HG03280 (cell line): Measurements from ENCODE around the gene TTLL3.
A peak's percentile ranks its signal among the peaks of the same experiment; 100 is the strongest.

ENCODE experiments used
- ATAC-seq: cut with Tn5 transposase; IDR thresholded peaks from one replicate; pipeline ENCODE4 v1.9.1; 2021; ENCODE audit warnings: mild to moderate bottlenecking, moderate library complexity; ENCODE audit not compliant: unreplicated experiment

TTLL3 gene

DNA sequence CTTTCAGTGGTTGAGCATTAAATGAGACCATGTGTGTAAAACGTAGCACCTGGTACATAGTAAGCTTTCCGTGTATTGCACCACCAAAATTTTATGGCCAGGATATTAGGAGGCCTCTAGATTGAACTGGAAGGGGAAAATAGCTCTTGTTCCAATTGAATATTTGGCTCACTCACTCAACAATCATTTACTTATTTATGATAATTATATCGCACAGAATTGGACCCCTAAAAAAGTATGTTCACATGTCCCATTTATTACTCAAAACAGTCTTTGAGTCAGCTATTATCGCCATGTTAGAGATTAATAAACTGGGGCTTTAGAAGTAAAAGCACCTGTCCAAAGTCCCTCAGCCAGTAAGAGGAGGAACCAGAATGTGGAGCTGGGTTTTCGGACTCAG, 5.1 kb upstream of the TTLL3 start:
- no peak for ATAC-seq

GRCh38 chr3:9806137-9806536, 3.9 kb upstream of the TTLL3 start:
- no peak for ATAC-seq

- no peak for ATAC-seq
Observed at GRCh38 chr3:9806688-9807589, 3.1 kb upstream of the TTLL3 start.

GRCh38 chr3:9807981-9808344, 2.1 kb upstream of the TTLL3 start:
- no peak for ATAC-seq

DNA sequence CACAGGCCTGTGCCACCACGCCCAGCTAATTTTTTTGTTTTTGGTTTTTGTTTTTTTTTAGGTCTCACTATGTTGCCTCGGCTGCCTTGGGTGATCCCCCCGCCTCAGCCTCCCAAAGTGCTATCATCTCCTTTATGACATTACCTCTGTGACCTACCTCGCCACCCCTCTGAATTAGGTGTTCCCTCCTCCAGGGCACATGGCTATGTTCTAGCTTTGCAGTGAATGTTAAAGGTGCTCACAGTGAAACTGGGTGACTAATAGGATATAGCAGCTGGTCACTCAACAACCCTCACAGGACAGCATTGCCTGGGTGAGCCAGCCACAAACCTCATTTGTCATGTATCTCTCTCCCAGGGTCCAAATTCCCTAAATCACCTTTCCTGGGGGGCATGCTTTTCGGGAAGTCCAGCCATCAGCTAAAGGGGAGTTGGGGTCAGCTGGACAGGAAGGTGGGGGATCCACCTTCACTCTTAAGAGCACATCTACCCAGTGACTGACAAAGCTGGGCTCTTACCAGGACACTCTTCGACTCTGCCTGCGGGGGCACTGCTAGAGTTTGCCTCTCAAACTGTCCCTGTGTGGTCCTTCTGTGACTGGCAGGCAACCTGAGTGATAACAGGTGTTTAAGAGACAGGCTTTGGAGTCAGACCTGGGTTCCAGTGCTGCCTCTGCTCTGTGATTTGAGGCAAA, 1.6 kb upstream of the TTLL3 start:
- ATAC-seq, result peak; percentile 54

DNA sequence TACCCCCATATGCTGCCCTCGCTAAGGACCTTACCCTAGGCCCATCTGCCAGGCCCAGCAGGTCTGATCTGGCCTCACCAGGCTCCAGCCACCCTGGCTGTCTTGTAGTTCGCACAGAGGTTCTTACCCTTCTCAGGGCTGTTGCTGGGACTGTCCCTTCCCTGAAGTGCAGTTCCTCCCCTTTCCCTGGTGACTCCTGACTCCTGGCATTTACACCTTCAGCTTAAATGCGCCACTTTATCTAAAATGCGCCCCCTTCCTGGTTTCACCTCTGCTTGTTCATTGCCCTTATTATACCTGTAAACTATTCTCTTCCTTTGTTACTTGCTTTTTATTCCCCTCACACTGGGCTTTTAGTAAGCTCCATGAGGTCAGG, 835 bp upstream of the TTLL3 start:
- no peak for ATAC-seq

DNA sequence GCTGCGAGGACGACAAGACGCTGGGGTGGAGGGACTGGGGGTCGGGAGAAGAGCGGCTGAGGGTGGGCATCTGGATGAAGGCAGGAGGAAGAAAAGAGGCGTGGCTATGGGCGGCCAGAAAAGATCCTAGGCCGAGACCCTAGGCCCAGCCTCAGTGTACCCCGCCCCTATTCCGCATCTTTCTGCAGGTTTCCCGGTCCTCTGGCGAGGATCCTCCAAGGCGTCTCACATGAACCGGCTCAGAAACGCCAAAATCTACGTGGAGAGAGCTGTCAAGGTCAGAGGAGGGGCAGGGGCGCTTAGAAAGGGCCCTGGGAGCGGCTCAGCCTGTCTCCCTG, 340 bp downstream of the TTLL3 start:
- ATAC-seq, result no peak

DNA sequence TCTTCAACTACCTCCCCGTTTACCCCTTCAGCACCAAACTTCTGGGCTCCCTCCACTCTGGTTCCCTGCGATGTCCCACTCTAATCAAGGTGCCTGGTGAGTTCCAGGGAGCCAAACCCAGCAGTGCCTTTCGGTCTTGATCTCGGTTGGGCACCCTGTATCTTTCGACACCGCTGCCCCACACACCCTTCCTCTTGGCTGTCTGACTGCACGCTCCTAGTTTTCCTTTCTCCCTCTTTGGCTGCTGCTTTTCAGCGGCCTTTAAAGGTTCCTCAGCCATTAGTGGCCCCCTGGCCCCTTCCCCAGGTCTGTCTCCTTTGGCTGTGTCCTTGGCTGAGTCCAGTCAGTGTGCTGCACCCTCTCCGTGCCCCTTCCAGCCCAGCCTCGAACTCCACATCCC, 784 bp downstream of the TTLL3 start:
- ATAC-seq, result no peak

DNA sequence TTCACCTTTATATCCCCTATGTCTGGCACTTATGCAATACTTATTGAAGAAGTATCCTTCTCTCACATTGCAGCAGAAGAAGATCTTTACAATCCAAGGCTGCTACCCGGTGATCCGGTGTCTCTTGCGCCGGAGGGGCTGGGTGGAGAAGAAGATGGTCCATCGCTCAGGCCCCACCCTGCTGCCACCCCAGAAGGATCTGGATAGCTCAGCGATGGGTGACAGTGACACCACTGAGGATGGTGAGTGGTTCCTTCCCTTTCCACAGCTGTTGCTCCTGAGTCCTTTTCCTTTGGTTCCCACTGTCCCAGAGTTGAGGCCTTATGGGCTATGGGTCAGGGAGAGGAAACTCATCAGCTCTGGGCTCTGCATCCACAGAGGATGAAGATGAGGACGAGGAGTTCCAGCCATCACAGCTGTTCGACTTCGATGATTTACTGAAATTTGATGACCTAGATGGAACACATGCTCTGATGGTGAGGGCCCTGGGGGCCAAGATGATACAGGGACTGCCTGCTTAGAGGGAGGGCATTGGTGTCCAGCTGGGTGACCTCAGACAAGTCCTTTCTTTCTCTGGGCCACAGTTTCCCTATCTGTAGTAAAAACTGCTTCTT, 2.9 kb downstream of the TTLL3 start:
- no peak for ATAC-seq

DNA sequence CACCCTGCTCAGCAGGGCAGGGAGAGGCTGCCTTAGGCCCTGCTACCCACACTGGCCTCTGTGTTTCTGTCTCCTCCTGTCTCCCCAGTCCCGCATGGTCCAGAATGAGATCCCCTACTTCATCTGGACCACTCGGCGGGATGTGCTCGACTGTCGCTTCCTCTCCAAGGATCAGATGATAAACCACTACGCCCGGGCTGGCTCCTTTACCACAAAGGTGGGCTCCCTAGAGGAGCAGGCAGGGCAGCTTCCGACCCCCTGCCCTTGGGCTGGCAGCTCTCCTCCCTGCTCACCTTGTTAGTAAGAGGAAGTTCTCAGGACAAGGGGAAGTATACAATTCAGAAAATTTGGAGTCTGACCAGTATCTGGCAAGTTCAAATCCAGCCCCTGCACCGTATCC, 5.9 kb downstream of the TTLL3 start:
- no peak for ATAC-seq

DNA sequence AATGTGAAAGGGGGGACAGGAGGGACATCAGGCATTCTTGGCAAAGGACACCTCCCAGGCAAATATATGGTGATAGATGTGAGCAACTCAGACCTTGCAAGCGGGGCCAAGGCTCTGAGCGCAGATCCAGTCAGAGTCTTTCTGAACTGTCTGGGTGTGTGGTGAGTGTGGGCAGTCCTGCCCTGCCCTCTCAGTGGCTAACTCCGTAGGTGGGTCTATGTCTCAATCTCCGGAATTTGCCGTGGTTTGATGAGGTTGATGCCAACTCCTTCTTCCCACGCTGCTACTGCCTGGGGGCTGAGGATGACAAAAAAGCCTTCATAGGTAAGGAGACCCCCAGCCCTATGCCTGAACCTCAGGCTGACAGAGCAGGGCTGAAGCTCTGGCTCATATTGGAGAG, 7.4 kb downstream of the TTLL3 start:
- no peak for ATAC-seq

DNA sequence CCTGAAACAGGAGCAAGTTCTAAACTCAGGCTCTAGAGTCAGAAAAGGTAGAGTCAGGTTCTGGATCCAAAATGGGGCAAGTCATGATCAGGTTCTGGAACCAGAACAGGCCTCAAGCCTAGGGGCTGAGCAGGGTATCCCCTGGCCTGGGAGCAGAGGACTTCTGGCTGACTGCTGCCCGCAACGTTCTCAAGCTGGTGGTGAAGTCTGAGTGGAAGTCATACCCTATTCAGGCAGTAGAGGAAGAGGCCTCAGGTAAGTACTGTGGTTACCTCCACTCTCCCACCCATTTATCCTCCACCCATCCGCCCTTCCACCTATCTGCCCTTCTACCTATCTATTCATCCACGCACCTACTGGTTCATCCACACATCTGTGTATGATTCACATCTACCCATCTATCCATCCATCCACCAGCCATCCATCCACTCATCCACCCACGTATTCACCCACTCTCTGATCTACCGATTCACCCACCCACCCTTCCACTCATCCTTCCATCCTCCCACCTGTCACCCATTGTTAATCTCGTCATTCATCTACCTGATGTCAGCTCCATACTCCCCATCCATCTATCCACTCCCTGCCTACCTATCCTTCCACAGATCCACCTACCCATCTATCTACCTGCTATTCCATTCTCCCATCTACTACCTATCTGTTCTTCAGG, 8.7 kb downstream of the TTLL3 start:
- no peak for ATAC-seq

GRCh38 chr3:9820543-9820942, 10.5 kb downstream of the TTLL3 start:
- ATAC-seq, result no peak

GRCh38 chr3:9820946-9821345, 10.9 kb downstream of the TTLL3 start:
- no peak for ATAC-seq

DNA sequence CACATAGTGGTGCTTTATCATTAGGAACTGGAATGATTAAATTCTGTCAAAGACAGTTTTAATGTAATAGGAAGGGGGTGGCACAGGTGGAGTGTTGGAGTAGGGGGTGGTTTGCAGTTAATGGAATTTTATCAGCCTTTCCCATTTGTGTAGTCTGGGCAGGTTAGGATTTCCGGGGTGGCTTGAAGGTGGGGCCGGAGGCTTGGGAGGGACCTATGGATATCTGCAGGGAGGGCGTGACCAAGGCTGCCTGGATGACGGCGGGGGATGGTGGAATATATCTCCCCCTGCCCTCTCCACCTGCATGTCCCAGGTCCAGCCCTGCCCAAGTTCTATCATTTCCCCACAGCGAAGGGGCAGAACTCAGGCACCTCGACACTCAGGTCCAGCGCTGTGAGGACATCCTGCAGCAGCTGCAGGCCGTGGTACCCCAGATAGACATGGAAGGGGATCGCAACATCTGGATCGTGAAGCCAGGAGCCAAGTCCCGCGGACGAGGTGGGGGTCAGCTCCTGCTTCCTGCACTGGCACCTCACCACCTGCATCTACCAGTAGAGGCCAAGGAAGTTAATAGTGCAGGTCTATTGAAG, 15.5 kb downstream of the TTLL3 start:
- ATAC-seq, result no peak

GRCh38 chr3:9826815-9827573, 16.9 kb downstream of the TTLL3 start:
- no peak for ATAC-seq

- ATAC-seq, result no peak
Observed at GRCh38 chr3:9828801-9829755, 19.0 kb downstream of the TTLL3 start.

DNA sequence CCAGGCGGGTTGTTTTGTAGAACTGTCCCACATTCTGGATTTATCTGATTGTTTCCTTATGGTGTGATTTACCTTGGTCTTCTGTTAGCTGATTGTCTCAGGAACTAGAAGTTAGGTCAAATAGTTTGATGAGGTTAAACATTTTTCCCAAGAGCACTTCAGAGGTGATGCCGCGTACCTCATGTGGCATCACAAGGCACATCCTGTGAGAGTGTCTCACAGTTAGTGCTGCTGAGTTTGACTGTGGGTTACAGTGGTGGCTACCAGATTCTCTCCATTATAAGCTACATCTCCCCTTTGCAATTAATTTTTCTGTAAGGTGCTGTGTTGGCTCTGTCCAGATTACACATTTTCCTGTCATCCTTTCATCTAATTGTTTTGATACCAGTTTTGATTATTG, 21.2 kb downstream of the TTLL3 start:
- no peak for ATAC-seq

DNA sequence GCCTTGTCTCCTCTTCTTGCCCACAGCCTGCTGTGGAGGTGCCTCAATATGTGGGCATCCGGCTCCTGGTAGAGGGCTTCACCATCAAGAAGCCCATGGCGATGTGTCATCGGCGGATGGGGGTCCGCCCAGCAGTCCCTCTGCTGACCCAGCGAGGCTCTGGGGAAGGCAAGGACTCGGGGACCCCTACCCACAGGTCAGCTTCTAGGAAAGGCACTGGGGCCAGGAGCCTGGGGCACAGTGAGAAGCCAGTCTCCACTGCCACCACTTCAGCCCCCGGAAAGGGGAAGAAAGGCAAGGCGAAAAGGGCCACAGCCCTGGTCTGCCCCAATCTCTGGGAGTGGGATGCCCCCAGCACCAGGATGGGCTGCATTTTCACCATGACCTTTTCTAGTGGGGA, 23.0 kb downstream of the TTLL3 start:
- no peak for ATAC-seq
